ENCODE data around the gene DMD. TPM values are rescaled to one million over a fixed set of nuclear protein-coding genes. Genes with fewer than 3 reads are reported as not detected.

DMD gene
- total and polyA plus RNA-seq, 2 of the 8 experiments (the other 6 are each of a cell fraction or from before 2014, with no cell fraction given) = 4.8 to 7.4 TPM

- Histone ChIP-seq H2BK12ac (ENCODE audit: low read depth, low read length) (no peak overlapping the region), H3K18ac (ENCODE audit: extremely low read depth, low read length) (no peak overlapping the region), H3K56ac (replicated peaks; ENCODE audit: insufficient read length, low read depth, low read length) (no peak overlapping the region), H3K79me2 (ENCODE audit: control insufficient read depth in 1 of 2, insufficient read depth in 2 of 2, low read length in 2 of 2) (no peaks in the 10 kb centered on the region), H3K4me2 (ENCODE audit: insufficient read depth in 1 of 2, low read depth in 2 of 2, low read length in 2 of 2) (no peak overlapping the region), H3K14ac (ENCODE audit: insufficient read length) (no peak overlapping the region), H4K91ac (replicated peaks; ENCODE audit: insufficient read length, low read length) (no peak overlapping the region), H2AFZ (ENCODE audit: low read length) (no peak overlapping the region), H3K27me3 (replicated peaks in 1 of 4; ENCODE audit: control insufficient read depth in 3 of 4, extremely low read depth in 1 of 4, insufficient read depth in 3 of 4, low read length in 3 of 4) (no peaks in the 10 kb centered on the region), H3K9ac (replicated peaks in 1 of 4; ENCODE audit: extremely low read depth in 1 of 4, low read depth in 3 of 4, low read length in 3 of 4) (no peak overlapping the region), H3K79me1 (ENCODE audit: low read depth, low read length) (no peaks in the 10 kb centered on the region), H3K4me1 (replicated peaks in 1 of 4; ENCODE audit: control insufficient read depth in 3 of 4, insufficient read depth in 4 of 4, low read length in 3 of 4) (no peaks in the 10 kb centered on the region), H3K23ac (ENCODE audit: insufficient read length) (no peak overlapping the region), H2AK5ac (ENCODE audit: low read depth, low read length) (no peak overlapping the region), H3K27ac (ENCODE audit: low read depth, low read length) (no peak overlapping the region), H2BK5ac (ENCODE audit: low read depth, low read length) (no peak overlapping the region), H4K20me1 (replicated peaks in 1 of 2; ENCODE audit: control insufficient read depth in 1 of 2, insufficient read depth in 2 of 2, low read length in 2 of 2) (no peaks in the 10 kb centered on the region), H4K5ac (ENCODE audit: insufficient read length, low read depth, low read length) (no peak overlapping the region), H2BK20ac (ENCODE audit: low read length) (no peak overlapping the region), H2BK120ac (replicated peaks; ENCODE audit: low read depth, low read length) (no peak overlapping the region), H4K8ac (ENCODE audit: extremely low read depth, insufficient read depth, low read length) (no peak overlapping the region), H3K9me3 (ENCODE audit: insufficient read depth in 2 of 2, low read depth in 1 of 2, low read length in 1 of 2) (no peaks in the 10 kb centered on the region), H3K4ac (replicated peaks; ENCODE audit: insufficient read length, low read depth, low read length) (no peak overlapping the region), H3K36me3 (ENCODE audit: control insufficient read depth in 2 of 4, insufficient read depth in 4 of 4, low read length in 3 of 4) (no peaks in the 10 kb centered on the region), H3K23me2 (ENCODE audit: low read depth, low read length) (no peaks in the 10 kb centered on the region), H3K4me3 (ENCODE audit: extremely low read depth in 1 of 4, insufficient read depth in 2 of 4, low read depth in 3 of 4, low read length in 4 of 4) (no peak overlapping the region), H2BK15ac (ENCODE audit: low read length) (no peak overlapping the region)
- DNase-seq (ENCODE audit: low read depth in 1 of 2, low spot score in 2 of 2) = no peak
- FAIRE-seq = no peak
- ChIA-PET POLR2A (ENCODE audit: partially characterized antibody) (interaction anchor here (0.5 kb wide), 1 partner anchor 89 kb away, joined by 5 read pairs; no protein-coding TSS in a partner anchor), CTCF (ENCODE audit: partially characterized antibody) (no interaction called here)
- WGBS, 2 experiments (ENCODE audit: extremely low coverage in 1 of 2, insufficient coverage in 1 of 2, insufficient read length in 1 of 2, insufficient replicate concordance in 2 of 2, low coverage in 1 of 2, low lambda C conversion rate in 2 of 2, missing lambda C conversion rate in 1 of 2) = 95% methylated on average over 3 of the region's 3 CpGs; no CpG with 5 or more reads in 1 of the 2 experiments
- no peak for TF ChIP-seq MAX (IDR thresholded peaks at IDR 0.05)
- TF ChIP-seq CTBP2 (IDR thresholded peaks at IDR 0.05; ENCODE audit: borderline replicate concordance, insufficient read depth, insufficient read length, low read length) = no peak
- no peak for TF ChIP-seq HDAC6 (IDR thresholded peaks at IDR 0.05; ENCODE audit: low read depth, low read length)
- TF ChIP-seq SIN3A (conservative IDR thresholded peaks at IDR 0.05 in 1 of 2, IDR thresholded peaks at IDR 0.05 in 1 of 2; ENCODE audit: low read depth in 1 of 2, low read length in 2 of 2) = no peak
- TF ChIP-seq SAP30 (IDR thresholded peaks at IDR 0.05; ENCODE audit: insufficient read depth, insufficient replicate concordance, low read length) = no peak
- TF ChIP-seq SIRT6 (IDR thresholded peaks at IDR 0.05; ENCODE audit: low read length) = no peak
- no peak for TF ChIP-seq CREB1 (IDR thresholded peaks at IDR 0.05)
- no peak for TF ChIP-seq ASH2L (IDR thresholded peaks at IDR 0.05; ENCODE audit: low read length)
- no peak for TF ChIP-seq KDM1A (IDR thresholded peaks at IDR 0.05; ENCODE audit: borderline replicate concordance, low read length)
- TF ChIP-seq KDM5A (IDR thresholded peaks at IDR 0.05; ENCODE audit: low read length) = no peak
- no peak for TF ChIP-seq RFX5 (IDR thresholded peaks at IDR 0.05; ENCODE audit: borderline replicate concordance, low read depth, low read length)
- no peak for TF ChIP-seq ATF2 (IDR thresholded peaks at IDR 0.05; ENCODE audit: low read length)
- TF ChIP-seq CHD1 (IDR thresholded peaks at IDR 0.05; ENCODE audit: low read depth, low read length) = no peak
These were observed 178.6 kb downstream of the DMD start for GRCh38 chrX:33032700-33033099.

Measured in H1 (cell line).